IMR-90 (cell line): ENCODE measurements around the gene ASH1L.

Experiments used
- CEBPB ChIP-seq: IDR thresholded peaks from 2 replicates; pipeline ENCODE4 v1.6.1; 2012; ENCODE audit warnings: low read depth, low read length, improper control_type of control experiment
- CHD1 ChIP-seq: IDR thresholded peaks from 2 replicates; pipeline ENCODE4 v1.6.1; 2012; ENCODE audit warnings: low read depth, low read length, improper control_type of control experiment
- CTCF ChIP-seq: conservative IDR thresholded peaks from 2 replicates; pipeline ENCODE4 v1.5.1; 2012; ENCODE audit warnings: mild to moderate bottlenecking, low read depth, low read length, improper control_type of control experiment
- FOS ChIP-seq: fragments of 150-350 bp; IDR thresholded peaks from 2 replicates; pipeline ENCODE4 v1.6.1; 2016; ENCODE audit warnings: low read depth, low read length
- POLR2A ChIP-seq: IDR thresholded peaks from 2 replicates; pipeline ENCODE4 v1.6.1; 2012; ENCODE audit warnings: mild to moderate bottlenecking, low read depth, low read length
- RAD21 ChIP-seq: IDR thresholded peaks from 2 replicates; pipeline ENCODE4 v1.6.1; 2012; ENCODE audit warnings: low read length, improper control_type of control experiment
- RCOR1 ChIP-seq: IDR thresholded peaks from 2 replicates; pipeline ENCODE4 v1.6.1; 2012; ENCODE audit warnings: mild to moderate bottlenecking, low read length, improper control_type of control experiment; ENCODE audit not compliant: insufficient replicate concordance
- RFX5 ChIP-seq: IDR thresholded peaks from 2 replicates; pipeline ENCODE4 v1.8.0; 2012; ENCODE audit warnings: low read depth, mild to moderate bottlenecking, low read length, moderate library complexity
- SMC3 ChIP-seq: fragments of 150-350 bp; IDR thresholded peaks from 2 replicates; pipeline ENCODE4 v1.6.1; 2016; ENCODE audit warnings: low read depth, mild to moderate bottlenecking, antibody characterized with exemption, low read length, moderate library complexity
- TF ChIP-seq, protein P1 (sequence below): fragments of 150-350 bp; IDR thresholded peaks from 2 replicates; pipeline ENCODE4 v1.6.1; 2016; ENCODE audit warnings: low read depth, mild to moderate bottlenecking, low read length, moderate library complexity, borderline replicate concordance

DNA sequence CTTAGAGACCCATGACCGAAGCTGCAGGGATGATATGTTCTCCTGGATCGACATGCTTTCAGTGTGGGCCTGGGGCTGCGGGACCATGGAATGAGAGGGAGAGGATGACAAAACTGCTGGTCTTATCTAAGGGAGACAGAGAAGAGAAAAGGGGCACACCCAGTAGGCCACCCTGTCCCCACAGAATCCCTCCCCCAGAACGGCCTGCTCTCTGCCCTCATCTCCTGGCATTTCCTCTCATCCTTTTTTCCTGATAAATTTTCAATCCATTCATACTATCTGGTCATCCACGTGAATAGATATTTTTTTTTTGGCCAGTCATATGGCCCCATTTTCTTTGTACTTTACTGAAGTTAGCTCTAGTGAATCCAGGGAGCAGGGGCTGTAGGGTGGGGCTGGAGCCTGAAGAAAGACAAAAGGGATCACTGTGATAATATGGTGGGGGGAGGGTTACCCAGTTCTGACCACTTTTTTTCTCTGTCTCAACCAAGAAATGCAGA lies 261.2 kb downstream of the ASH1L start, which contains the start of gene PKLR:
- TF ChIP-seq CTCF (no peak), POLR2A (no peak), RAD21 (no peak), RCOR1 (no peak), FOS (no peak), CEBPB (no peak), CHD1 (no peak), RFX5 (no peak), SMC3 (no peak)
- TF ChIP-seq, protein P1, sequence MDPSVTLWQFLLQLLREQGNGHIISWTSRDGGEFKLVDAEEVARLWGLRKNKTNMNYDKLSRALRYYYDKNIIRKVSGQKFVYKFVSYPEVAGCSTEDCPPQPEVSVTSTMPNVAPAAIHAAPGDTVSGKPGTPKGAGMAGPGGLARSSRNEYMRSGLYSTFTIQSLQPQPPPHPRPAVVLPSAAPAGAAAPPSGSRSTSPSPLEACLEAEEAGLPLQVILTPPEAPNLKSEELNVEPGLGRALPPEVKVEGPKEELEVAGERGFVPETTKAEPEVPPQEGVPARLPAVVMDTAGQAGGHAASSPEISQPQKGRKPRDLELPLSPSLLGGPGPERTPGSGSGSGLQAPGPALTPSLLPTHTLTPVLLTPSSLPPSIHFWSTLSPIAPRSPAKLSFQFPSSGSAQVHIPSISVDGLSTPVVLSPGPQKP: no peak
